Mucosa of descending colon (tissue), 3 donors: ENCODE data around the gene ASXL2. TPM values are rescaled to one million over a fixed set of nuclear protein-coding genes. Genes with fewer than 3 reads are reported as not detected.
"Not testable (repeated sequence)": the region's sequence is repeated elsewhere in the genome, so short reads cannot be mapped to it uniquely, and the experiment has no call there.

Source experiments
- ATAC-seq: fragments of 200-7000 bp; cut with Tn5 transposase; one replicate; pipeline ENCODE4 v1.9.1; 2020; ENCODE audit warnings: mild to moderate bottlenecking, moderate library complexity
- DNase-seq, 3 donors: peaks; one replicate each; pipeline ENCODE4 v3.0.0-alpha.2; 2020
- H3K36me3 ChIP-seq: fragments of 200-600 bp; one replicate; pipeline ENCODE4 v1.8.0; 2021; ENCODE audit warnings: low read depth, mild to moderate bottlenecking
- H3K4me1 ChIP-seq: fragments of 200-600 bp; one replicate; pipeline ENCODE4 v1.8.0; 2021; ENCODE audit warnings: low read depth, mild to moderate bottlenecking
- H3K4me3 ChIP-seq: fragments of 200-600 bp; one replicate; pipeline ENCODE4 v1.8.0; 2021; ENCODE audit warnings: mild to moderate bottlenecking
- H3K9me3 ChIP-seq: fragments of 200-600 bp; one replicate; pipeline ENCODE4 v1.8.0; 2021; ENCODE audit warnings: mild to moderate bottlenecking
- CTCF ChIP-seq: fragments of 200-600 bp; IDR thresholded peaks from one replicate; pipeline ENCODE4 v1.8.0; 2022; ENCODE audit warnings: antibody characterized with exemption, mild to moderate bottlenecking
- intact Hi-C, 2 donors: fragments of 100-400 bp; cut with DNase I in 1 of 2; cut with micrococcal nuclease in 1 of 2; formaldehyde crosslinking; loops; one replicate each; pipeline versions ENCODE4 v1.11.0 to v1.11.1; 2022; cut with DNase I, micrococcal nuclease
- total RNA-seq, 3 donors: library from RNA; stranded (reverse); fragmentation: NEBNext Ultra II Directional in 2 of 3; extraction: Animal tissue kit (Norgen Biotek cat#: 25700) in 2 of 3; gene quantifications; one replicate each; pipeline versions ENCODE4 v1.2.1 to v1.2.4, GENCODE V29; 2021 to 2023
- donor health status: DM: no; HTN: no; CAD: no; lungs with moderate emphysema.
- donor health status: DM: no; HTN: no; CAD: no.
- donor health status: DM: no; HTN: yes; CAD: no.

Gene ASXL2
- total RNA-seq, 3 donors from 2014 or later = 29.9 to 39.2 (median 33.4) TPM

- intact Hi-C loops = no loop called here
- no peaks in the 10 kb centered on the region for H3K36me3 ChIP-seq
- no peaks in the 10 kb centered on the region for H3K4me1 ChIP-seq
- DNase-seq = no peak
- no peak for ATAC-seq
- no peak overlapping the region for H3K4me3 ChIP-seq
- no peak for TF ChIP-seq CTCF
- H3K9me3 ChIP-seq = no peaks in the 10 kb centered on the region
Measured at GRCh38 chr2:25903216-25903776, 25.0 kb upstream of the ASXL2 start.

GRCh38 chr2:25899404-25899970, 21.2 kb upstream of the ASXL2 start:
- no peaks in the 10 kb centered on the region for H3K9me3 ChIP-seq
- H3K4me3 ChIP-seq = no peak overlapping the region
- intact Hi-C loops = no loop called here
- ATAC-seq (no peak), DNase-seq (no peak)
- H3K4me1 ChIP-seq = no peaks in the 10 kb centered on the region
- TF ChIP-seq CTCF = no peak
- H3K36me3 ChIP-seq = no peaks in the 10 kb centered on the region

- Histone ChIP-seq H3K36me3 (no peaks in the 10 kb centered on the region), H3K4me1 (no peaks in the 10 kb centered on the region), H3K4me3 (no peak overlapping the region), H3K9me3 (no peaks in the 10 kb centered on the region)
- DNase-seq (no peak), ATAC-seq (no peak)
- TF ChIP-seq CTCF = no peak
- intact Hi-C loops = no loop called here
Measured at GRCh38 chr2:25897506-25897905, 19.2 kb upstream of the ASXL2 start.

GRCh38 chr2:25896308-25896707, 18.0 kb upstream of the ASXL2 start:
- intact Hi-C loops = not testable (repeated sequence)

GRCh38 chr2:25895610-25896009, 17.3 kb upstream of the ASXL2 start:
- intact Hi-C loops = no loop called here
- no peak for ATAC-seq
- no peak for DNase-seq
- H3K9me3 ChIP-seq = no peaks in the 10 kb centered on the region
- no peak for TF ChIP-seq CTCF
- H3K4me1 ChIP-seq = no peaks in the 10 kb centered on the region
- H3K36me3 ChIP-seq = no peaks in the 10 kb centered on the region
- no peak overlapping the region for H3K4me3 ChIP-seq

More at GRCh38 chr2:25896308-25896707, 18.0 kb upstream of the ASXL2 start:
- H3K36me3 ChIP-seq, DNase-seq, ATAC-seq, H3K4me3 ChIP-seq, H3K9me3 ChIP-seq, H3K4me1 ChIP-seq: not testable (repeated sequence)

GRCh38 chr2:25895018-25895417, 16.7 kb upstream of the ASXL2 start:
- ATAC-seq (no peak), DNase-seq (no peak)
- Histone ChIP-seq H3K4me1 (no peaks in the 10 kb centered on the region), H3K4me3 (no peak overlapping the region), H3K36me3 (no peaks in the 10 kb centered on the region), H3K9me3 (no peaks in the 10 kb centered on the region)
- TF ChIP-seq CTCF = no peak
- intact Hi-C loops = no loop called here
